ENCODE measurements around the gene EIF4EBP3.

EIF4EBP3 gene

GRCh38 chr5:140555747-140556312, 8.4 kb downstream of the EIF4EBP3 start:
- in situ Hi-C loops (cut with MboI; ENCODE audit: low pct_unique_long_range_greater_than_20kb, low sequenced_read_pairs): no loop called here
- no peak for DNase-seq

- peak; percentile 67 for DNase-seq
- in situ Hi-C loops (cut with MboI; ENCODE audit: low pct_unique_long_range_greater_than_20kb, low sequenced_read_pairs): no loop called here
Measured at GRCh38 chr5:140556438-140556837, 9.0 kb downstream of the EIF4EBP3 start.

GRCh38 chr5:140557136-140557805, 9.8 kb downstream of the EIF4EBP3 start, which contains the start of gene SRA1:
Gene SRA1 (minus strand): TSS chr5:140557473. CDS start chr5:140557452, 21 bp downstream.
- in situ Hi-C loops (cut with MboI; ENCODE audit: low pct_unique_long_range_greater_than_20kb, low sequenced_read_pairs): no loop called here
- DNase-seq: peak; percentile 95

- no peak for DNase-seq
- in situ Hi-C loops (cut with MboI; ENCODE audit: low pct_unique_long_range_greater_than_20kb, low sequenced_read_pairs): no loop called here
Measured at GRCh38 chr5:140557965-140558364, 10.5 kb downstream of the EIF4EBP3 start.

- in situ Hi-C loops (cut with MboI; ENCODE audit: low pct_unique_long_range_greater_than_20kb, low sequenced_read_pairs): no loop called here
- DNase-seq: no peak
Measured at GRCh38 chr5:140558542-140558941, 11.1 kb downstream of the EIF4EBP3 start.

- no peak for DNase-seq
- in situ Hi-C loops (cut with MboI; ENCODE audit: low pct_unique_long_range_greater_than_20kb, low sequenced_read_pairs): no loop called here
Measured at GRCh38 chr5:140560227-140560626, 12.8 kb downstream of the EIF4EBP3 start.

- DNase-seq: no peak
- in situ Hi-C loops (cut with MboI; ENCODE audit: low pct_unique_long_range_greater_than_20kb, low sequenced_read_pairs): no loop called here
Measured at GRCh38 chr5:140561753-140562523, 14.5 kb downstream of the EIF4EBP3 start.

- in situ Hi-C loops (cut with MboI; ENCODE audit: low pct_unique_long_range_greater_than_20kb, low sequenced_read_pairs): no loop called here
- no peak for DNase-seq
Measured at GRCh38 chr5:140563596-140563995, 16.1 kb downstream of the EIF4EBP3 start.

GRCh38 chr5:140564196-140565023, 16.9 kb downstream of the EIF4EBP3 start, which contains the start of the genes APBB3 and SLC35A4:
Gene APBB3 (minus strand): TSS chr5:140564598. CDS start chr5:140564245, 353 bp downstream.
Gene SLC35A4 (plus strand): TSS chr5:140564828. CDS start chr5:140567170, 2,342 bp downstream.
- in situ Hi-C loops (cut with MboI; ENCODE audit: low pct_unique_long_range_greater_than_20kb, low sequenced_read_pairs): no loop called here
- no peak for DNase-seq

GRCh38 chr5:140565024-140565779, 17.7 kb downstream of the EIF4EBP3 start:
- DNase-seq: no peak
- in situ Hi-C loops (cut with MboI; ENCODE audit: low pct_unique_long_range_greater_than_20kb, low sequenced_read_pairs): no loop called here

GRCh38 chr5:140565780-140566095, 18.3 kb downstream of the EIF4EBP3 start:
- in situ Hi-C loops (cut with MboI; ENCODE audit: low pct_unique_long_range_greater_than_20kb, low sequenced_read_pairs): no loop called here
- DNase-seq: no peak

GRCh38 chr5:140566665-140567064, 19.2 kb downstream of the EIF4EBP3 start:
- in situ Hi-C loops (cut with MboI; ENCODE audit: low pct_unique_long_range_greater_than_20kb, low sequenced_read_pairs): no loop called here
- DNase-seq: no peak

GRCh38 chr5:140567136-140567818, 19.8 kb downstream of the EIF4EBP3 start:
- in situ Hi-C loops (cut with MboI; ENCODE audit: low pct_unique_long_range_greater_than_20kb, low sequenced_read_pairs): no loop called here
- DNase-seq: no peak

GRCh38 chr5:140567871-140568270, 20.4 kb downstream of the EIF4EBP3 start:
- in situ Hi-C loops (cut with MboI; ENCODE audit: low pct_unique_long_range_greater_than_20kb, low sequenced_read_pairs): no loop called here
- DNase-seq: no peak

- in situ Hi-C loops (cut with MboI; ENCODE audit: low pct_unique_long_range_greater_than_20kb, low sequenced_read_pairs): no loop called here
- no peak for DNase-seq
Measured at GRCh38 chr5:140568443-140569063, 21.1 kb downstream of the EIF4EBP3 start.

- in situ Hi-C loops (cut with MboI; ENCODE audit: low pct_unique_long_range_greater_than_20kb, low sequenced_read_pairs): no loop called here
- no peak for DNase-seq
Measured at GRCh38 chr5:140569197-140569596, 21.7 kb downstream of the EIF4EBP3 start.

GRCh38 chr5:140570058-140570457, 22.6 kb downstream of the EIF4EBP3 start:
- DNase-seq: no peak
- in situ Hi-C loops (cut with MboI; ENCODE audit: low pct_unique_long_range_greater_than_20kb, low sequenced_read_pairs): no loop called here

- DNase-seq: no peak
- in situ Hi-C loops (cut with MboI; ENCODE audit: low pct_unique_long_range_greater_than_20kb, low sequenced_read_pairs): no loop called here
Measured at GRCh38 chr5:140570488-140570887, 23.0 kb downstream of the EIF4EBP3 start.

All from KBM-7 (cell line).